GM23248 (cell line): ENCODE results near the gene HM13. TPM values are rescaled to one million over a fixed set of nuclear protein-coding genes. Genes with fewer than 3 reads are reported as not detected.

Source experiments
- DNase-seq: peaks from one replicate; pipeline ENCODE4 v3.0.0-alpha.2; 2015
- H2AFZ ChIP-seq: fragments of 200-600 bp; sonication (generic); 2 replicates; pipeline ENCODE4 v1.6.1; 2016; ENCODE audit warnings: antibody characterized with exemption
- H3F3A ChIP-seq: fragments of 200-600 bp; sonication (generic); 2 replicates; pipeline ENCODE4 v1.6.1; 2016; ENCODE audit warnings: mild to moderate bottlenecking, antibody characterized with exemption, mixed run types; ENCODE audit not compliant: insufficient read depth
- H3K27ac ChIP-seq: fragments of 200-600 bp; sonication (generic); 2 replicates; pipeline ENCODE4 v1.5.1; 2016; ENCODE audit warnings: mild to moderate bottlenecking
- H3K27me3 ChIP-seq: fragments of 200-600 bp; sonication (generic); replicated peaks from 2 replicates; pipeline ENCODE4 v1.6.1; 2016; ENCODE audit warnings: mild to moderate bottlenecking; ENCODE audit not compliant: insufficient read depth
- H3K36me3 ChIP-seq: fragments of 200-600 bp; sonication (generic); 2 replicates; pipeline ENCODE4 v1.6.1; 2016; ENCODE audit warnings: low read depth, mild to moderate bottlenecking
- H3K4me1 ChIP-seq: fragments of 200-600 bp; sonication (generic); 2 replicates; pipeline ENCODE4 v1.6.1; 2016; ENCODE audit warnings: mild to moderate bottlenecking; ENCODE audit not compliant: insufficient read depth
- H3K4me2 ChIP-seq: fragments of 200-600 bp; sonication (generic); one replicate; pipeline ENCODE4 v1.6.1; 2016; ENCODE audit warnings: mild to moderate bottlenecking; ENCODE audit not compliant: unreplicated experiment
- H3K4me3 ChIP-seq: fragments of 200-600 bp; sonication (generic); 2 replicates; pipeline ENCODE4 v1.5.1; 2016; ENCODE audit warnings: mild to moderate bottlenecking
- H3K79me2 ChIP-seq: fragments of 200-600 bp; sonication (generic); 2 replicates; pipeline ENCODE4 v1.6.1; 2016; ENCODE audit warnings: mild to moderate bottlenecking; ENCODE audit not compliant: insufficient read depth
- H3K9ac ChIP-seq: fragments of 200-600 bp; sonication (generic); 2 replicates; pipeline ENCODE4 v1.6.1; 2016; ENCODE audit warnings: mild to moderate bottlenecking
- H3K9me2 ChIP-seq: fragments of 200-600 bp; sonication (generic); 2 replicates; pipeline ENCODE4 v1.6.1; 2016; ENCODE audit warnings: mixed run types, mild to moderate bottlenecking, moderate library complexity; ENCODE audit not compliant: insufficient read depth
- H3K9me3 ChIP-seq: fragments of 200-600 bp; sonication (generic); one replicate; pipeline ENCODE4 v1.6.1; 2017; ENCODE audit warnings: low read depth
- H4K20me1 ChIP-seq: fragments of 200-600 bp; sonication (generic); 2 replicates; pipeline ENCODE4 v1.6.0; 2016; ENCODE audit not compliant: insufficient read depth
- EZH2 ChIP-seq: fragments of 200-600 bp; sonication (generic); IDR thresholded peaks from 2 replicates; pipeline ENCODE4 v1.6.1; 2018; ENCODE audit warnings: antibody characterized with exemption, mild to moderate bottlenecking; ENCODE audit not compliant: insufficient read depth, poor library complexity, severe bottlenecking
- EZH2phosphoT487 ChIP-seq: fragments of 200-600 bp; sonication (generic); IDR thresholded peaks from 2 replicates; pipeline ENCODE4 v1.6.1; 2018; ENCODE audit warnings: antibody characterized with exemption, moderate library complexity, mild to moderate bottlenecking, low read depth; ENCODE audit not compliant: insufficient read depth
- WGBS, 2 experiments: methylation state at CpG; one replicate each; pipeline ENCODE4 v1.1.6; 2015 to 2017; ENCODE audit warnings: low lambda C conversion rate in 2 of 2, low coverage in 1 of 2; ENCODE audit errors: missing lambda C conversion rate in 2 of 2; 5-methylcytosine and 5-hydroxymethylcytosine counted together
- in situ Hi-C: fragments of 300-500 bp; cut with MboI; formaldehyde crosslinking; loops from 2 replicates; pipeline ENCODE4 v1.15.0; 2020
- polyA plus RNA-seq: library from polyadenylated mRNA; unstranded; fragments of >200 nt; fragmentation: Nextera tagmentation; extraction: Ambion mirVana; gene quantifications from 2 replicates; pipeline ENCODE4 v1.2.1, GENCODE V29; 2016
- total RNA-seq: library from RNA; depleted of rRNA; stranded (reverse); fragments of >200 nt; shearing (Covaris generic); gene quantifications from 2 replicates; pipeline ENCODE4 v1.2.3, GENCODE V29; 2014

HM13 gene
- total and polyA plus RNA-seq, 2 experiments from 2014 or later, result 117 to 424 TPM

GRCh38 chr20:31548820-31549512 lies 34.7 kb downstream of the HM13 start:
- peaks cover 64% of the 10 kb centered on the region for H3F3A ChIP-seq
- peak overlapping the region; percentile 30 for H3K4me2 ChIP-seq
- peaks cover 43% of the 10 kb centered on the region for H3K36me3 ChIP-seq
- no peaks in the 10 kb centered on the region for H4K20me1 ChIP-seq
- TF ChIP-seq EZH2 (no peak), EZH2phosphoT487 (no peak)
- H3K9ac ChIP-seq, result peak overlapping the region; percentile 85
- H3K9me2 ChIP-seq, result no peaks in the 10 kb centered on the region
- in situ Hi-C loops, result no loop called here
- peaks cover 75% of the 10 kb centered on the region for H3K79me2 ChIP-seq
- H3K27me3 ChIP-seq, result no peaks in the 10 kb centered on the region
- H3K27ac ChIP-seq, result peak overlapping the region; percentile 92
- DNase-seq, result peak; percentile 83
- WGBS, 2 experiments, result 52 to 57% methylated on average over 11 of the region's 11 CpGs
- H3K4me3 ChIP-seq, result no peak overlapping the region
- no peak overlapping the region for H2AFZ ChIP-seq
- peaks cover 45% of the 10 kb centered on the region for H3K4me1 ChIP-seq
- no peaks in the 10 kb centered on the region for H3K9me3 ChIP-seq

- peak overlapping the region; percentile 85 for H3K9ac ChIP-seq
- in situ Hi-C loops, result no loop called here
- H2AFZ ChIP-seq, result no peak overlapping the region
- no peaks in the 10 kb centered on the region for H3K27me3 ChIP-seq
- peak overlapping the region; percentile 92 for H3K27ac ChIP-seq
- H3K9me2 ChIP-seq, result no peaks in the 10 kb centered on the region
- H3K4me1 ChIP-seq, result peaks cover 42% of the 10 kb centered on the region
- no peak for DNase-seq
- no peaks in the 10 kb centered on the region for H4K20me1 ChIP-seq
- peaks cover 75% of the 10 kb centered on the region for H3K79me2 ChIP-seq
- no peaks in the 10 kb centered on the region for H3K9me3 ChIP-seq
- peak overlapping the region; percentile 30 for H3K4me2 ChIP-seq
- WGBS, 2 experiments, result 78 to 81% methylated on average over 5 of the region's 5 CpGs
- no peak overlapping the region for H3K4me3 ChIP-seq
- peaks cover 64% of the 10 kb centered on the region for H3F3A ChIP-seq
- no peak for TF ChIP-seq EZH2phosphoT487
- no peak for TF ChIP-seq EZH2
- peaks cover 45% of the 10 kb centered on the region for H3K36me3 ChIP-seq
Measured at GRCh38 chr20:31549513-31549880, 35.3 kb downstream of the HM13 start.

GRCh38 chr20:31550099-31550498 lies 35.9 kb downstream of the HM13 start:
- 91 to 94% methylated on average over 10 to 13 of the region's 13 CpGs for WGBS, 2 experiments
- in situ Hi-C loops, result no loop called here
- no peaks in the 10 kb centered on the region for H4K20me1 ChIP-seq
- peak overlapping the region; percentile 85; the same call in 1 of the 2 replicates for H3K9ac ChIP-seq
- peaks cover 47% of the 10 kb centered on the region for H3K36me3 ChIP-seq
- H3K9me3 ChIP-seq, result no peaks in the 10 kb centered on the region
- H3K4me1 ChIP-seq, result peaks cover 36% of the 10 kb centered on the region
- DNase-seq, result no peak
- no peak overlapping the region for H3K4me2 ChIP-seq
- H3K27me3 ChIP-seq, result no peaks in the 10 kb centered on the region
- no peak overlapping the region for H2AFZ ChIP-seq
- H3K79me2 ChIP-seq, result peaks cover 70% of the 10 kb centered on the region
- peaks cover 58% of the 10 kb centered on the region for H3F3A ChIP-seq
- H3K9me2 ChIP-seq, result no peaks in the 10 kb centered on the region
- H3K27ac ChIP-seq, result peak overlapping the region; percentile 92; the same call in 1 of the 2 replicates
- no peak overlapping the region for H3K4me3 ChIP-seq
- no peak for TF ChIP-seq EZH2
- TF ChIP-seq EZH2phosphoT487, result no peak

- Histone ChIP-seq H3K27me3 (no peaks in the 10 kb centered on the region), H3K79me2 (peaks cover 58% of the 10 kb centered on the region), H3K9ac (no peak overlapping the region), H3K27ac (no peak overlapping the region), H3K4me2 (no peak overlapping the region), H4K20me1 (no peaks in the 10 kb centered on the region), H3K4me3 (no peak overlapping the region), H2AFZ (no peak overlapping the region), H3K36me3 (peaks cover 50% of the 10 kb centered on the region), H3K9me2 (no peaks in the 10 kb centered on the region), H3K9me3 (no peaks in the 10 kb centered on the region), H3F3A (peaks cover 52% of the 10 kb centered on the region), H3K4me1 (peaks cover 23% of the 10 kb centered on the region)
- WGBS, 2 experiments, result 82 to 84% methylated on average over 11 of the region's 11 CpGs
- DNase-seq, result no peak
- TF ChIP-seq EZH2phosphoT487 (no peak), EZH2 (no peak)
- in situ Hi-C loops, result no loop called here
Measured at GRCh38 chr20:31551163-31552081, 37.2 kb downstream of the HM13 start.
